ENCODE measurements around the gene LPP. TPM values are rescaled to one million over a fixed set of nuclear protein-coding genes. Genes with fewer than 3 reads are reported as not detected.

The LPP gene
- total RNA-seq, 1 experiment from 2014 or later, result 264 TPM

DNA sequence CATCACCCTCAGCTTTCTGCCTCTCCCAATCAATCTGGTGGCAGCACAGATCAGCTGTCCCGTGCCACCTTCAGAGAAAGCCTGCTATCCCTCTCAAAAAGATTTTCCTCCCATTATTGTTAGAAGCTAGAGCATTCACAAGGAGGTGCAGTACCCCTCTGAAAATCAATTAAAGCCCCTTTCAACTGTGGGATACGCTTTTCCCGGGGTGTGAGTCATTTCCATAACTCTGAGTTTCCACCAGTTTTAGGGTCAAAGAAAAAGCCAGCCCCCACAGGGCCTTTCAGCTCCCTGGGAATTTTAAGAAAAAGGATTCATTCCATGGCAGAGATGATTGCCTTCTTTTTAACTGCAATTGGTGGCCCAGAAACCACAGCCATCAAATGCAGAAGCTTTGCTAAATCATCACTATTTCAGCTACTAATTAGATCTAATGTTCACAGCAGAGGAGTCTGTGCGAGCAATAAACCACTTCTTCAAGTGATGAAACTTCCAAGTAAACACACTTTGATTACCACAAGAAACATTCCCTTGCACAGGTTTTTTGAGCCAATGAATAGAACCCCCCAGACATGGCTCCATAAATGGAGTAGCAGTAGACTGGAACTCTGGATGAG, 747.8 kb downstream of the LPP start:
- CTCF ChIA-PET, result interaction anchor here (0.6 kb wide), 1 partner anchor 791 kb away, joined by 3 read pairs; no protein-coding TSS in a partner anchor
- TF ChIP-seq, protein P1, sequence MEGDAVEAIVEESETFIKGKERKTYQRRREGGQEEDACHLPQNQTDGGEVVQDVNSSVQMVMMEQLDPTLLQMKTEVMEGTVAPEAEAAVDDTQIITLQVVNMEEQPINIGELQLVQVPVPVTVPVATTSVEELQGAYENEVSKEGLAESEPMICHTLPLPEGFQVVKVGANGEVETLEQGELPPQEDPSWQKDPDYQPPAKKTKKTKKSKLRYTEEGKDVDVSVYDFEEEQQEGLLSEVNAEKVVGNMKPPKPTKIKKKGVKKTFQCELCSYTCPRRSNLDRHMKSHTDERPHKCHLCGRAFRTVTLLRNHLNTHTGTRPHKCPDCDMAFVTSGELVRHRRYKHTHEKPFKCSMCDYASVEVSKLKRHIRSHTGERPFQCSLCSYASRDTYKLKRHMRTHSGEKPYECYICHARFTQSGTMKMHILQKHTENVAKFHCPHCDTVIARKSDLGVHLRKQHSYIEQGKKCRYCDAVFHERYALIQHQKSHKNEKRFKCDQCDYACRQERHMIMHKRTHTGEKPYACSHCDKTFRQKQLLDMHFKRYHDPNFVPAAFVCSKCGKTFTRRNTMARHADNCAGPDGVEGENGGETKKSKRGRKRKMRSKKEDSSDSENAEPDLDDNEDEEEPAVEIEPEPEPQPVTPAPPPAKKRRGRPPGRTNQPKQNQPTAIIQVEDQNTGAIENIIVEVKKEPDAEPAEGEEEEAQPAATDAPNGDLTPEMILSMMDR (IDR thresholded peaks at IDR 0.05; ENCODE audit: unreplicated experiment), result no peak
- H3K4me1 Mint-ChIP-seq (ENCODE audit: low read depth, unreplicated experiment), result peaks cover 9% of the 10 kb centered on the region

GRCh38 chr3:188904670-188905069, 750.7 kb downstream of the LPP start:
- no TSS peak for BruUV-seq (replicated peaks)
- CTCF ChIA-PET, result interaction anchor here (0.6 to 0.7 kb wide), 2 partner anchors 130 to 634 kb away, joined by 3 read pairs; no protein-coding TSS in a partner anchor
- Mint-ChIP-seq H3K36me3 (ENCODE audit: insufficient read depth, unreplicated experiment) (no peaks in the 10 kb centered on the region), H3K4me1 (ENCODE audit: low read depth, unreplicated experiment) (peaks cover 9% of the 10 kb centered on the region), H3K4me3 (ENCODE audit: low read depth, unreplicated experiment) (no peak overlapping the region), H3K9me3 (ENCODE audit: low read depth, unreplicated experiment) (no peaks in the 10 kb centered on the region), H3K27me3 (ENCODE audit: unreplicated experiment) (no peaks in the 10 kb centered on the region), H3K27ac (ENCODE audit: unreplicated experiment) (no peak overlapping the region)
- TF ChIP-seq, protein P1 (IDR thresholded peaks at IDR 0.05; ENCODE audit: unreplicated experiment), result no peak
- intact Hi-C loops (cut with micrococcal nuclease; ENCODE audit: unreplicated experiment), result no loop called here
- no peak for DNase-seq

More for the DNA sequence above, 747.8 kb downstream of the LPP start:
- Mint-ChIP-seq H3K27me3 (ENCODE audit: unreplicated experiment) (no peaks in the 10 kb centered on the region), H3K36me3 (ENCODE audit: insufficient read depth, unreplicated experiment) (no peaks in the 10 kb centered on the region), H3K27ac (ENCODE audit: unreplicated experiment) (no peak overlapping the region), H3K9me3 (ENCODE audit: low read depth, unreplicated experiment) (no peaks in the 10 kb centered on the region), H3K4me3 (ENCODE audit: low read depth, unreplicated experiment) (no peak overlapping the region)
- intact Hi-C loops (cut with micrococcal nuclease; ENCODE audit: unreplicated experiment), result no loop called here
- no peak for DNase-seq
- BruUV-seq (replicated peaks), result no TSS peak

DNA sequence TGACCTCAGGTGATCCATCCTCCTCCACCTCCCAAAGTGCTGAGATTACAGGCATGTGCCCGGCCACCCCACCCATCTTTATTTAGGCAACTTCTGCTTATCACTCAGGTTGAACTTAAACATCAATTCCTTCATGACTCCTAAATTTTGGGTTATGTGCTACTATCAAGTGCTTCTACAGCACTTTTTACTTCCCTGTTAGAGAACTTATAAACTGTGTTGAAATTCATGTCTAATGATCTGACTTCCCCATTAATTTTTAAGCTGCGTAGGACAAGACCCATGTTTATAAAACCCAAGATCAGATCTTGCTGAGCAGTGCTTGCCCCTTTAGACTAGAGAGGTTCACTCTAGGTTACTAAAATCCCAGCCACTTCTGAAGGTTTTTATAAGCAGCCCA, 751.6 kb downstream of the LPP start:
- H3K36me3 Mint-ChIP-seq (ENCODE audit: insufficient read depth, unreplicated experiment), result no peaks in the 10 kb centered on the region
- TF ChIP-seq, protein P1 (IDR thresholded peaks at IDR 0.05; ENCODE audit: unreplicated experiment), result no peak
- no peak overlapping the region for H3K4me3 Mint-ChIP-seq (ENCODE audit: low read depth, unreplicated experiment)
- CTCF ChIA-PET, result no interaction called here
- H3K4me1 Mint-ChIP-seq (ENCODE audit: low read depth, unreplicated experiment), result peaks cover 3% of the 10 kb centered on the region
- DNase-seq, result no peak
- H3K9me3 Mint-ChIP-seq (ENCODE audit: low read depth, unreplicated experiment), result no peaks in the 10 kb centered on the region
- intact Hi-C loops (cut with micrococcal nuclease; ENCODE audit: unreplicated experiment), result no loop called here
- no peak overlapping the region for H3K27ac Mint-ChIP-seq (ENCODE audit: unreplicated experiment)
- no TSS peak for BruUV-seq (replicated peaks)
- H3K27me3 Mint-ChIP-seq (ENCODE audit: unreplicated experiment), result no peaks in the 10 kb centered on the region

DNA sequence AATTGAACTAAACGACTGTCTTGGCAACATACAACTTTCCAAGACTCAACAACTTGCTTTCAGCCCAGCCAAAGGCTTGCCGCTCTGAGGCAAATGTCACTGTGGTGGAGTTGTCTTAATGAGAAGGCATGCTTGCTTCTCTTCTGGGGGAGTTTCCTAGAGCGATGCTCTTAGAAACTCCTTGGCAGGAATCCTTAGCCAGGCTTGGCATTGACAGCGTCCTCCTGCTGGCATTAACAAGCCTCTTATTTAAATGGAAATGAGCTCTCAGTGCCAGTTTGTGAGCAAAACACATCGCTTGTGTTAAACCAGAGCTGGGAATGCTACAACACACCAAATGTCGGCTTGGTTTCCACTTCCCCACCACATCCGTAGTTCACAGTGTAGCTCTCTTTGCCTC, 752.3 kb downstream of the LPP start:
- Mint-ChIP-seq H3K9me3 (ENCODE audit: low read depth, unreplicated experiment) (no peaks in the 10 kb centered on the region), H3K36me3 (ENCODE audit: insufficient read depth, unreplicated experiment) (no peaks in the 10 kb centered on the region), H3K4me1 (ENCODE audit: low read depth, unreplicated experiment) (no peaks in the 10 kb centered on the region), H3K27me3 (ENCODE audit: unreplicated experiment) (no peaks in the 10 kb centered on the region), H3K4me3 (ENCODE audit: low read depth, unreplicated experiment) (no peak overlapping the region), H3K27ac (ENCODE audit: unreplicated experiment) (no peak overlapping the region)
- CTCF ChIA-PET, result interaction anchor here (0.6 kb wide), 1 partner anchor 26 kb away, joined by 4 read pairs; no protein-coding TSS in a partner anchor
- TF ChIP-seq, protein P1 (IDR thresholded peaks at IDR 0.05; ENCODE audit: unreplicated experiment), result no peak
- no peak for DNase-seq
- intact Hi-C loops (cut with micrococcal nuclease; ENCODE audit: unreplicated experiment), result no loop called here
- no TSS peak for BruUV-seq (replicated peaks)
